Body of pancreas (tissue), 4 donors: Measurements from ENCODE around the gene CYB561D2. TPM values are rescaled to one million over a fixed set of nuclear protein-coding genes. Genes with fewer than 3 reads are reported as not detected.

ENCODE experiments used
- ATAC-seq: fragments of 150-250 bp; one replicate; pipeline ENCODE4 v1.9.1; 2016
- DNase-seq, 4 donors: peaks; one replicate each; pipeline ENCODE4 v3.0.0-alpha.2; 2019
- H3K27ac ChIP-seq, 4 donors: fragments of 200-600 bp; sonication (generic); 1 replicate in 3 of 4; 2 replicates in 1 of 4; pipeline versions ENCODE4 v1.5.1 to v1.6.1; 2016 to 2019; ENCODE audit warnings: mild to moderate bottlenecking in 1 of 4, mixed read lengths in 1 of 4, moderate library complexity in 1 of 4
- H3K27me3 ChIP-seq, 2 donors: fragments of 200-600 bp; sonication (generic); one replicate each; pipeline ENCODE4 v1.6.0; 2016; ENCODE audit warnings: mild to moderate bottlenecking in 1 of 2
- H3K36me3 ChIP-seq, 2 donors: fragments of 200-600 bp; sonication (generic); replicated peaks in 1 of 2; 2 replicates each; pipeline ENCODE4 v1.5.1; 2016; ENCODE audit warnings: low read depth in 2 of 2; ENCODE audit not compliant: insufficient read depth in 1 of 2
- H3K4me1 ChIP-seq: fragments of 200-600 bp; sonication (generic); one replicate; pipeline ENCODE4 v1.6.0; 2016
- H3K4me3 ChIP-seq, 2 donors: fragments of 200-600 bp; sonication (generic); 1 replicate in 1 of 2; 2 replicates in 1 of 2; pipeline ENCODE4 v1.5.1; 2016 to 2019
- H3K9me3 ChIP-seq, 3 donors: fragments of 200-600 bp; sonication (generic); 1 replicate in 2 of 3; 2 replicates in 1 of 3; pipeline ENCODE4 v1.5.1; 2016
- POLR2A ChIP-seq, 3 donors: fragments of 450-650 bp; IDR thresholded peaks; one replicate each; pipeline ENCODE4 v1.6.1; 2016; ENCODE audit warnings: antibody characterized with exemption in 3 of 3, mild to moderate bottlenecking in 2 of 3
- WGBS, 2 donors: methylation state at CpG; one replicate each; pipeline ENCODE4 v1.1.5; 2017; 5-methylcytosine and 5-hydroxymethylcytosine counted together
- intact Hi-C: fragments of 100-400 bp; cut with DNase I; formaldehyde crosslinking; loops from one replicate; pipeline ENCODE4 v1.15.1; 2023
- total RNA-seq, 2 donors: library from RNA; depleted of rRNA; stranded (reverse); fragments of >200 nt; gene quantifications; one replicate each; pipeline ENCODE4 v1.1.0, GENCODE V29; 2016
- TF ChIP-seq, protein P1 (sequence below), 7 experiments: fragments of 450-650 bp in 4 of 7; fragments of 200-600 bp in 3 of 7; sonication (generic) in 3 of 7; IDR thresholded peaks; one replicate each; pipeline ENCODE4 v1.5.1; 2016 to 2019; ENCODE audit warnings: antibody characterized with exemption in 7 of 7

CYB561D2 gene
- total RNA-seq, 2 donors from 2014 or later = 11.4 to 29.0 TPM

GRCh38 chr3:50371133-50371685 lies 20.5 kb downstream of the CYB561D2 start:
- H3K9me3 ChIP-seq = no peaks in the 10 kb centered on the region
- no peak overlapping the region for H3K27ac ChIP-seq
- no peak for TF ChIP-seq POLR2A (IDR thresholded peaks at IDR 0.05)
- TF ChIP-seq, protein P1, sequence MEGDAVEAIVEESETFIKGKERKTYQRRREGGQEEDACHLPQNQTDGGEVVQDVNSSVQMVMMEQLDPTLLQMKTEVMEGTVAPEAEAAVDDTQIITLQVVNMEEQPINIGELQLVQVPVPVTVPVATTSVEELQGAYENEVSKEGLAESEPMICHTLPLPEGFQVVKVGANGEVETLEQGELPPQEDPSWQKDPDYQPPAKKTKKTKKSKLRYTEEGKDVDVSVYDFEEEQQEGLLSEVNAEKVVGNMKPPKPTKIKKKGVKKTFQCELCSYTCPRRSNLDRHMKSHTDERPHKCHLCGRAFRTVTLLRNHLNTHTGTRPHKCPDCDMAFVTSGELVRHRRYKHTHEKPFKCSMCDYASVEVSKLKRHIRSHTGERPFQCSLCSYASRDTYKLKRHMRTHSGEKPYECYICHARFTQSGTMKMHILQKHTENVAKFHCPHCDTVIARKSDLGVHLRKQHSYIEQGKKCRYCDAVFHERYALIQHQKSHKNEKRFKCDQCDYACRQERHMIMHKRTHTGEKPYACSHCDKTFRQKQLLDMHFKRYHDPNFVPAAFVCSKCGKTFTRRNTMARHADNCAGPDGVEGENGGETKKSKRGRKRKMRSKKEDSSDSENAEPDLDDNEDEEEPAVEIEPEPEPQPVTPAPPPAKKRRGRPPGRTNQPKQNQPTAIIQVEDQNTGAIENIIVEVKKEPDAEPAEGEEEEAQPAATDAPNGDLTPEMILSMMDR (IDR thresholded peaks at IDR 0.05) = no peak
- no peak overlapping the region for H3K4me3 ChIP-seq
- no peak for DNase-seq
- H3K27me3 ChIP-seq = no peaks in the 10 kb centered on the region
- H3K36me3 ChIP-seq = no peaks in the 10 kb centered on the region
- H3K4me1 ChIP-seq = peaks cover 12% of the 10 kb centered on the region
- WGBS, 2 donors = 62 to 92% methylated on average over 3 of the region's 3 CpGs
- no peak for ATAC-seq
- intact Hi-C loops = no loop called here

GRCh38 chr3:50372349-50372748 lies 21.7 kb downstream of the CYB561D2 start:
- Histone ChIP-seq H3K4me1 (peaks cover 1% of the 10 kb centered on the region), H3K27me3 (no peaks in the 10 kb centered on the region), H3K4me3 (no peak overlapping the region), H3K27ac (no peak overlapping the region), H3K9me3 (no peaks in the 10 kb centered on the region), H3K36me3 (no peaks in the 10 kb centered on the region)
- TF ChIP-seq, protein P1 (IDR thresholded peaks at IDR 0.05) = no peak
- no peak for TF ChIP-seq POLR2A (IDR thresholded peaks at IDR 0.05)
- DNase-seq = no peak
- WGBS, 2 donors = 39 to 50% methylated on average over 4 to 8 of the region's 8 CpGs
- intact Hi-C loops = no loop called here
- no peak for ATAC-seq

GRCh38 chr3:50373146-50374051 lies 22.7 kb downstream of the CYB561D2 start:
- no peaks in the 10 kb centered on the region for H3K27me3 ChIP-seq
- H3K9me3 ChIP-seq = no peaks in the 10 kb centered on the region
- H3K36me3 ChIP-seq = no peaks in the 10 kb centered on the region
- no peak for DNase-seq
- H3K4me1 ChIP-seq = no peaks in the 10 kb centered on the region
- intact Hi-C loops = no loop called here
- H3K27ac ChIP-seq = no peak overlapping the region
- no peak overlapping the region for H3K4me3 ChIP-seq
- WGBS, 2 donors = 45 to 48% methylated on average over 11 to 12 of the region's 12 CpGs
- TF ChIP-seq POLR2A (IDR thresholded peaks at IDR 0.05) = no peak
- TF ChIP-seq, protein P1 (IDR thresholded peaks at IDR 0.05) = no peak
- no peak for ATAC-seq

DNA sequence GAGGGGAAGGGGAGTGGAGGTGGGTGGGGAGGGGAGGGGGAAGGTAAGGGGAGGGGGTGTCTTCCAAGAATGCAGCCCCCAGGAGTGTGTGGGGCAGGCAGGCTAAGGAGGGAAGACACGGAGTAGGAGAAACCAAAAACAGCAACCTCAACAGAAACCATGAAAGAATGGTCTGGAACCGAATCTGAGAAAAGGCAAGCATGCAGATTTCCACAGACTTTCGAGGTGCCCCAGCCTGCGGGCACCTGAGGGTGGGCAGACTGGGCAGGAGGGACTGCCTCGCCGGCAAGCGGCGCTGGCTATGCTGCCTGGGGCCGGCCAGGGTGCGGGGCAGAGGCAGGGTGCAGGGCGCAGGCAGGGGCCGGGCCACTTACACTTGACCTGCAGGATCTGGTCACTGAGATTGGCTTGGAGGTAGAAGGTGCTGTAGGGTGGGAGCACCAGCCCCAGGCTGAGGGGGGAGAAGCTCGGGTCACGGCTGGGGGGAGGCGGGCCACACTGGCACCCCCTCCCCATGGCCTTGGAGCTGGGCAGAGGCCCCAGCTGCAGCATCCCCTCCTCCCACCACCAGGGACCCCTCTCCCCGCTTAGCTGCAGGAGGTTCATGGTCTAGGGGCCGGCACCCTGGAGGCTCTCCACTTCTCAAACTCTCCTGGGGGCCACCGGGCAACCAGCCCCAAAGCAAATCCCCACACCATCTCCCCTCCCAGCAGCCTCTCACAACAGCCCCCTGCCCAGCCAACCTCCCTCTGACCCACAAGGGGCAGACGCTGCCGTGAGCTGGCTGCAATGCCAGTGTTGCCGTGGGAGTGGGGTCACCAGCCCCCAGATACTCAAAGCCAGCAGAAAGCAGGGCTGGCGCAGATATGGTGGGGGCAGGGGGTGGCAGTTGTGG lies 23.9 kb downstream of the CYB561D2 start:
- intact Hi-C loops = no loop called here
- no peak overlapping the region for H3K4me3 ChIP-seq
- H3K27me3 ChIP-seq = no peaks in the 10 kb centered on the region
- no peak for ATAC-seq
- TF ChIP-seq POLR2A (IDR thresholded peaks at IDR 0.05) = no peak
- TF ChIP-seq, protein P1 (IDR thresholded peaks at IDR 0.05) = no peak
- no peaks in the 10 kb centered on the region for H3K36me3 ChIP-seq
- DNase-seq = no peak
- no peaks in the 10 kb centered on the region for H3K4me1 ChIP-seq
- no peak overlapping the region for H3K27ac ChIP-seq
- WGBS, 2 donors = 73 to 78% methylated on average over 15 to 22 of the region's 22 CpGs
- H3K9me3 ChIP-seq = no peaks in the 10 kb centered on the region
